GM21515 (cell line): ENCODE data around the gene GOT1.

Experiments used
- ATAC-seq: cut with Tn5 transposase; IDR thresholded peaks from one replicate; pipeline ENCODE4 v1.9.1; 2021; ENCODE audit not compliant: unreplicated experiment

Gene GOT1

DNA sequence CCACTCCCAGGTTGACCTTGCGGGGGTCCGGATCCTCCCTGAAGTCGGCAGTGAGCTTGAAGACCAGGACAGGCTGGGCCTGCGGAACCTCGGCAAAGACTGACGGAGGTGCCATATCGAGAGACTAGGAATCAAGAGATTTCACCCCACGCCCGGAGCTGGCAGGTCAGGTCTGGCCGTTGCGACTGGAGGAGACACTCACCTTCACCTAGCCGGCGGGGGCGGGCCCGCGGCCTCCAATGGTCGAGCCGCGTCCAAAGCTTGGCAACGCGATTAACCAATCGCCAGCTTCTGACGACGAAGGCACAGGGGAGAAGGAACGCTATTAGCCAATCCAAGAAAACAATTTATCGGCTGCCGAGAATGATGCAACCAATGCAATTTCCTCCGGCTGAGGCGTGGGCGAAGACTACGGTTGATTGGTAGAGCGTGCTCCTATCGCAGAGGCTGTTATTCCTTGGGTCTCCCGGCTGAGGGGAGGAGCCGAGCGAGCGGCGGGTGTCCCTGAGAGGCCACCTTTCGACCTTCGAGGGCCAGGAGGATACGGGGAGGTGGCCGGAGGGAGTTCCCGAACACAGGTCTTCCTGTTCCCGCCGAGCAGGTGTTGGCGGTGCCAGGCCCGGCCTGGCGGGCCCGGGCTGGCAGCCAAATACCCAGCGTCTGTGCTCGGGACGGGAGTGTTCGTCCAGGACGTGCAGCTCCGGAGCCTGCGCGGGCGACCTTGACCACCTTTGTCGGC is at the start of gene GOT1:
Gene GOT1, minus strand, starts transcription at position 174 of the 739 bp plus-strand sequence. Its CDS starts 59 bp downstream, at position 115.
- peak; percentile 95 for ATAC-seq

DNA sequence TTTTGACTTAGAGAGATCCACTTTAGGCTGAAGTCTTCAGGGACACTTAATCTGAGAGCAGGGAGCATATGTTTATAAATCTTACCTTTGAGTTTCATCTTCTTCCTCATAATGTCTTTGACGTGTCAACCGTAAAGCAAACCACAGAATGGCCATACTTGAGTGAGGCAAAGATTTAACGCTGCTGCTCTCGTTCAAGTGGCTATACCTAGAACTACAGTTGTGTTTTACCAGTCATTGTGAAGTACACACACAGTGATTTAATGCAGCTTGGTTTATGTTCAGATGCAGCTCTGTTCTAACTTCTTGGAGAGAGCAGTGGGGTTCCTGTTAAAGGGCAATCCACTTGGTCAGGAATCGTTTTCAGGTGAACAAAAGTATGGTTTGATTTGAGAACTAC is 39.9 kb upstream of the GOT1 start:
- ATAC-seq, result no peak

- ATAC-seq, result no peak
These were observed 37.0 kb upstream of the GOT1 start for GRCh38 chr10:99467236-99467999.

DNA sequence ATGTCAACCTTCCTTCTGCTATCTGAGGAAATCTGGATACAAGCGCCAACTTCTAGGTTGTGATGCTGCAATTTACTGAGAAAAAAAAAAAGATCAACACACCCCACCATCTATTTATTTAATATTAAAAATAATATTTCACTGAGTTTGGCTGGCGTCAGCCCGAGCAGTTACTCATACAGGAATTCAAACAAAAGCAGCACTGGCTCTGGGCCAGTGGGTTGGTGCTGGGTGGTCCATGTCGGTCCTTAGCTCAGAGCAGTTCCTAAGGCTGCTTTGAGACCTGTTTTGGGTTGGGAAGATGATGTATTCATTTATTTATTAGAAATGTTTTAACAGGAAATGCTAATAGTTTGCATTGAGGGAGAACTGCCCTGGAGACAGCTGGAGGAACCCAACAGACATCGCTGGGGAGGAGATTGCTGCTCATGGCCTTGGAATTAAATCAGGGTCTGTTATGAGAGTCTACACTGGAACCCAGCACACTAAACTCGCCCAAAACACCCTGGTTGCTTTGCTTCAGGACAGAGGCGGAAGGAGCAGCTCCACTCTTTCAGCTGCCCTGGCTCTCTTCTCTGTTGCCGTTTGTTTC is 36.3 kb upstream of the GOT1 start:
- no peak for ATAC-seq

GRCh38 chr10:99461230-99461629 is 30.8 kb upstream of the GOT1 start:
- ATAC-seq, result no peak

DNA sequence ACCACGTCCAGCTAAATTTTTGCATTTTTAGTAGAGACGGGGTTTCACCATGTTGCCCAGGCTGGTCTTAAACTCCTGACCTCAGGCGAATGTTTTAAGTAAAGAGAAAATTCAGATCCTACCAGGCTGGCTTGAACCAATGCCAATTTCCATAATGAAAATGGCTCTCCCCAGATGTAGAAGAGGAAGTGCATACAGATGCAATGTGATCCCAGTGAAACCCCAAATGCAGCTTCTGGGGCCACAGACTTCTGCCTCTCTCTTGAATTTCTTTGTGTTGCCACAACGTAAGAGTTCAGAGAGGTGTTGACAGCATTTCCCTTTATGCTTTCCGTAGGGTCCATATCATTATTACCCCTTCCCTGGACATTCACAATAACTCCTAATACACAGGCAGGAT is 29.6 kb upstream of the GOT1 start:
- ATAC-seq, result no peak

- ATAC-seq, result no peak
These were observed 28.8 kb upstream of the GOT1 start for GRCh38 chr10:99459217-99459616.

DNA sequence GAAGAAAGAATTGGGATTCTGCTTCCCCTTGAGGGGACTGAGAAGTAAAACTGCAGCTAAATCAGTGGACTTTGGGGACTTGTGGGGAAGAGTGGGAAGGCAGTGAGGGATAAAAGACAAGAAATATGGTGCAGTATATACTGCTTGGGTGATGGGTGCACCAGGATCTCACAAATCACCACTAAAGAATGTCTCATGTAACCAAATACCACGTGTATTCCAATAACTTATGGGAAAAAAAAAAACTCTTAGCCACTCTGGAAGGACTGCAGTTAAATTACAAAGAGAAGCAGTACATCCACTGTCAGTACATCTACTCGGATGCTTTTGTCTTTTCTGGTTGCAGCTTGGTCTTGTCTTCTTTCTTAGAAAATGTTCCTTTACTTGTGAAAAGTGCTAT is 27.4 kb upstream of the GOT1 start:
- ATAC-seq, result no peak

DNA sequence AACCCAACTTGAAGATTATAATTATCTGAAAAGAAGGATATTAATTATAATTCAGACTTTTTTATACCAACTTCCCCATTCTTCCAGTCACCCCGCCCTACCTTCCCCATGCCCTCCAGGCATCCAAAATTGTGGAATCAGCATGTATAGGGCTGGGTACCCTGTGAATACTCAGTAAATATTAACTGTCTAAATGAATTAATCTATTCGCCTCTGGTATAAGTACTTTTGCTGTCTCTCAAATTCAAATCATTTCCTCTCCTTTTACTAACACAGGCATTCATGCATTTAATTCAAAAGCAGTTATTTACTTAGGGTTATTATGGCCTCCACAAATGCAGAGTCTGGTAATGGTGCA is 26.5 kb upstream of the GOT1 start:
- no peak for ATAC-seq

DNA sequence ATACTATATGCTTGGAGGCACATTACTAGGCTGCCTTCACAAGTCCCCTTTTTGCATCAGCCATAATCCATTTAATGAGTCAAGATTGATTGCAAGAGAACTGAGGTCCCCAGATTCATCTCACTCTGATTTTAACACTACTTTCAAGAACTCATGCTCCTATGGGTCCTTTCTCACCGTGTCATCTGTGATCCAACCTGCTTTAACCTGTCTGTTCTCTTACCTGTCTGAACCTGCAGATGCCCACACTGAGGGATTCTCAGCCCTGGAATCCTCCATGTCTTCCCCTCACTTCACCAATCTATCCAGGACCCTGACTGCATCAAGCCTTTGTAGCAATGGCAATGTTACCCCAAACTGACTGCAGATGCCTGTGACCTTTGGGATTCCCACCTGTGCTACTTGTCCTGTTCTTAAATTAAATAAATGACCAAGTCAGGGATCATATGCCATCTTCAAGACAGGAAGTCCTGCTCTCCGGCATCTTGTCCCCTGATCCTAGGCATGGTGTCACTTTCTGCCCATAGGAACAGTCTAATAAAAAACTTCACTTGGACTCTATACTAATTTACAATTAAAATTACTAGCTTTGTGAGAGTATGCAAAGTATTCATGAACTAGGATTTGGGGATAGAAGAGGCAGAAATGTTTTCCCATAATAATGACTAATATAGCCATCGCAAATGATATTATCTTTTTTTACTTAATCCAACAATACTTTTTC is 25.9 kb upstream of the GOT1 start:
- no peak for ATAC-seq

- no peak for ATAC-seq
These were observed 21.6 kb upstream of the GOT1 start for GRCh38 chr10:99451981-99452380.

GRCh38 chr10:99451499-99451788 is 21.0 kb upstream of the GOT1 start:
- no peak for ATAC-seq

DNA sequence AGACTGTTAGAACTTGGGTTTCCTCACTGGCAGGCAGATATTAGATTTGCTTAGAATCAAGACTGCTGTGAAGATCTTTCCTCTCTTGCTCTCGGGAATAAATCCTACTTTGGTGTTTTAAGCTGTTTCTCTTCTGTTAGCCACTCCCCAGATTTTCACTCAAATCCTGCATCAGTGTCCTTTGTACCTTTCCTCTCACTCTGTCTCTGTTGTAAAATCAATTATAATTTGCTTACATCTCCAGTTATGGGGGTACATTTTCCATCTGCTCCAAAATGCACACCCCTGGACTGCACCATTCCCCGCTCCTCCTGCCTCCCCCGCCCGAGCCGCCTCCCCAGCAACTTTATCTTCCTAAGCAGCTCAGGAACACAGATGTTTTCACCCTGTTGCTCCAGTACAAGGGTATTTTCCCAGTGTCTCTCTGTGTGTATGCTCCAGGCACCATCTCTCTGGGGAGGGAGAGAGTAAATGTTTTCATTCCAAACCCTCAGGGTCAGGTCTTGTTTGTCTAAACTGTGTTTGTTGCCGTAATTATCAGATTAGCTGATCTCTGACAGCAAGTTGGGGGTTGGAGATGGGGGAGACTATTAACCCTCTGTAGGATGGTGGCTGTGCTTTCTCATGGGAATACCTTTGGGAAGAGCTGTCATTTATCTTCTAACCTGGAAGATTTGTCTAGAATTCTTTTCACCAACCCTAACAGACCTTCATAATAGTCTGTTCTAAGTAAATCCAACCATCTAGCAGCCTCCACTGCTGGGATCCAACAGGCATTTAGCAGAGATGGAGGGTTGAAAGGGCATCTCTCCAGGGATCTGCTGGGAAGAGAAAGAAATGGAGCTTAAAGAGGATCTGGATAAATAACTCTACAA is 20.4 kb upstream of the GOT1 start:
- no peak for ATAC-seq

GRCh38 chr10:99450156-99450555 is 19.7 kb upstream of the GOT1 start:
- ATAC-seq, result no peak

DNA sequence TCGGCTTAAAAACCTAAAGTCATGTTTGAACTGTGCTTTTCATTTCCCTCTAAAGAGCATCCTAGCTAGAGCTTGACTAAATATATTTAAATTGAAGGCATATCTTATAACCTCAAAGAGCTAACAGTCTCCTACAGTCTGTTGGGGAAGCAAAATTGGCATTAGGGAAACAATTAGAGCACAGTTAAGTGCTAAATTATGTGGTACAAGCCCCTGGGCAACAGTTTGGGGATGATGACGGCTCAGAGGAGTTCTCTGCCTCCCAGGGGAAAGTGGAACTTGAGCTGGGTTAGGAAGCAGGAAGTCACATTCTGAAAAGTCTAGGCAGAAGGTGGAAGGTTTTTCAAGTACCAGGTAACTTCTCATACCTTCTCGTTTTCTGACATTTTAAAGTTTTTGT is 18.6 kb upstream of the GOT1 start:
- no peak for ATAC-seq

GRCh38 chr10:99444383-99445045 is 14.1 kb upstream of the GOT1 start:
- no peak for ATAC-seq

DNA sequence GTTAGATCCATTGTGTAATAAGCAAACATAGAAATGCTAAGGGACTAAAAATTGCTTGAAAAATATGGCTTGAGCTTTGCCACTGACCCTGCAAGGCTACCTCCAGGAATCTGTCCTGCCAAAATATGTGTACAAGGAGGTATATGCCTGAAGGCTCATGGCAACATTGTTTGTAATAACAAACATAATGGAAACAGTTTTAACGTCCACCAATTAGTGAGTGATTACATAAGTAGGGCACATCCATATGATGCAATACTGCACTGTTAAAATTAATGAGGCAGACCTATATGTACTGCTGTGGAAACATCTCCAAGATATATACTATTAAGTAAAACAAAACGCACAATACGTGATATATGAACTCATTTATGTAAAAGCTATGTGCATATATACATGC is 13.1 kb upstream of the GOT1 start:
- no peak for ATAC-seq

GRCh38 chr10:99442394-99442793 is 12.0 kb upstream of the GOT1 start:
- no peak for ATAC-seq

DNA sequence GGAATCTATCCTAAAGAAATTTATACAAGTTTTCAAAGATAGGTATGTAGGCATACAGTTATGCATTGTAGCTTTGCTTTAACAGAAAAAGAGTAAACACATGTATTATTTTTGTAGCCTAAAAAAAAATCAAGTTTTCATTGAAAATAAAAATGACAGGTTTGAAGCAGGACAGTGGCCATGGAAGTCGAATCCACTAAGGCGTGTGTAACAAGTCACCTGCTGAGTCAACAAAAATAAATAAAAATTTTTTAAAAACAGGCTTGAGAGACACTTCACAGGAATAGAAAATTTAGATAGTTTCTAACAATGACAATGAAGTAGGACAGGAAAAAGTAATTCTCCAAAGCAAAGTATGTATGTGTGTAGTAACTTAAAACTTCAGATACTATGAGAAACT is 8.5 kb upstream of the GOT1 start:
- no peak for ATAC-seq

- no peak for ATAC-seq
These were observed 5.7 kb upstream of the GOT1 start for GRCh38 chr10:99435986-99436638.
